ENCODE data around the gene ANTKMT.
A peak's percentile ranks its signal among the peaks of the same experiment; 100 is the strongest.

The ANTKMT gene

GRCh38 chr16:700684-701584 lies 20.0 kb upstream of the ANTKMT start:
- TF ChIP-seq CTCF (IDR thresholded peaks at IDR 0.05; ENCODE audit: insufficient read depth, low read length) = no peak
- TF ChIP-seq, protein P1, sequence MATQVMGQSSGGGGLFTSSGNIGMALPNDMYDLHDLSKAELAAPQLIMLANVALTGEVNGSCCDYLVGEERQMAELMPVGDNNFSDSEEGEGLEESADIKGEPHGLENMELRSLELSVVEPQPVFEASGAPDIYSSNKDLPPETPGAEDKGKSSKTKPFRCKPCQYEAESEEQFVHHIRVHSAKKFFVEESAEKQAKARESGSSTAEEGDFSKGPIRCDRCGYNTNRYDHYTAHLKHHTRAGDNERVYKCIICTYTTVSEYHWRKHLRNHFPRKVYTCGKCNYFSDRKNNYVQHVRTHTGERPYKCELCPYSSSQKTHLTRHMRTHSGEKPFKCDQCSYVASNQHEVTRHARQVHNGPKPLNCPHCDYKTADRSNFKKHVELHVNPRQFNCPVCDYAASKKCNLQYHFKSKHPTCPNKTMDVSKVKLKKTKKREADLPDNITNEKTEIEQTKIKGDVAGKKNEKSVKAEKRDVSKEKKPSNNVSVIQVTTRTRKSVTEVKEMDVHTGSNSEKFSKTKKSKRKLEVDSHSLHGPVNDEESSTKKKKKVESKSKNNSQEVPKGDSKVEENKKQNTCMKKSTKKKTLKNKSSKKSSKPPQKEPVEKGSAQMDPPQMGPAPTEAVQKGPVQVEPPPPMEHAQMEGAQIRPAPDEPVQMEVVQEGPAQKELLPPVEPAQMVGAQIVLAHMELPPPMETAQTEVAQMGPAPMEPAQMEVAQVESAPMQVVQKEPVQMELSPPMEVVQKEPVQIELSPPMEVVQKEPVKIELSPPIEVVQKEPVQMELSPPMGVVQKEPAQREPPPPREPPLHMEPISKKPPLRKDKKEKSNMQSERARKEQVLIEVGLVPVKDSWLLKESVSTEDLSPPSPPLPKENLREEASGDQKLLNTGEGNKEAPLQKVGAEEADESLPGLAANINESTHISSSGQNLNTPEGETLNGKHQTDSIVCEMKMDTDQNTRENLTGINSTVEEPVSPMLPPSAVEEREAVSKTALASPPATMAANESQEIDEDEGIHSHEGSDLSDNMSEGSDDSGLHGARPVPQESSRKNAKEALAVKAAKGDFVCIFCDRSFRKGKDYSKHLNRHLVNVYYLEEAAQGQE (IDR thresholded peaks at IDR 0.05; ENCODE audit: insufficient replicate concordance, low read depth) = peak; percentile 98
- no peak for DNase-seq (ENCODE audit: low read depth in 1 of 2, low spot score in 1 of 2)
- H3K4me3 ChIP-seq (replicated peaks; ENCODE audit: insufficient read depth, low read length) = no peak overlapping the region
- peaks cover 53% of the 10 kb centered on the region for H3K27me3 ChIP-seq (ENCODE audit: insufficient read depth, poor library complexity, severe bottlenecking)
- no peak overlapping the region for H3K27ac ChIP-seq (replicated peaks)

- H3K27ac ChIP-seq (replicated peaks) = no peak overlapping the region
- no peak for TF ChIP-seq CTCF (IDR thresholded peaks at IDR 0.05; ENCODE audit: insufficient read depth, low read length)
- DNase-seq (ENCODE audit: low read depth in 1 of 2, low spot score in 1 of 2) = no peak
- no peak overlapping the region for H3K4me3 ChIP-seq (replicated peaks; ENCODE audit: insufficient read depth, low read length)
- H3K27me3 ChIP-seq (ENCODE audit: insufficient read depth, poor library complexity, severe bottlenecking) = peaks cover 62% of the 10 kb centered on the region
Observed at GRCh38 chr16:702341-702740, 18.6 kb upstream of the ANTKMT start.

- Histone ChIP-seq H3K4me3 (replicated peaks; ENCODE audit: insufficient read depth, low read length) (no peak overlapping the region), H3K27ac (replicated peaks) (no peak overlapping the region), H3K27me3 (ENCODE audit: insufficient read depth, poor library complexity, severe bottlenecking) (peaks cover 65% of the 10 kb centered on the region)
- no peak for TF ChIP-seq GABPA (IDR thresholded peaks at IDR 0.05; ENCODE audit: low read depth)
- no peak for TF ChIP-seq POLR2AphosphoS5 (IDR thresholded peaks at IDR 0.05; ENCODE audit: low read depth)
- TF ChIP-seq CTCF (IDR thresholded peaks at IDR 0.05; ENCODE audit: insufficient read depth, low read length) = no peak
- TF ChIP-seq SPI1 (IDR thresholded peaks at IDR 0.05; ENCODE audit: borderline replicate concordance, low read depth) = no peak
- TF ChIP-seq, protein P1 (IDR thresholded peaks at IDR 0.05; ENCODE audit: insufficient replicate concordance, low read depth) = no peak
- DNase-seq (ENCODE audit: low read depth in 1 of 2, low spot score in 1 of 2) = no peak
Observed at GRCh38 chr16:703406-703805, 17.5 kb upstream of the ANTKMT start.

- TF ChIP-seq SPI1 (IDR thresholded peaks at IDR 0.05; ENCODE audit: borderline replicate concordance, low read depth) (no peak), CTCF (IDR thresholded peaks at IDR 0.05; ENCODE audit: insufficient read depth, low read length) (no peak), POLR2AphosphoS5 (IDR thresholded peaks at IDR 0.05; ENCODE audit: low read depth) (no peak), GABPA (IDR thresholded peaks at IDR 0.05; ENCODE audit: low read depth) (no peak)
- TF ChIP-seq, protein P1 (IDR thresholded peaks at IDR 0.05; ENCODE audit: insufficient replicate concordance, low read depth) = no peak
- Histone ChIP-seq H3K4me3 (replicated peaks; ENCODE audit: insufficient read depth, low read length) (no peak overlapping the region), H3K27ac (replicated peaks) (no peak overlapping the region), H3K27me3 (ENCODE audit: insufficient read depth, poor library complexity, severe bottlenecking) (peaks cover 65% of the 10 kb centered on the region)
- no peak for DNase-seq (ENCODE audit: low read depth in 1 of 2, low spot score in 1 of 2)
Observed at GRCh38 chr16:704047-704446, 16.9 kb upstream of the ANTKMT start.

All from HL-60 (cell line).